ENCODE data around the gene ANKRD6.
"Not testable (repeated sequence)": the region's sequence is repeated elsewhere in the genome, so short reads cannot be mapped to it uniquely, and the experiment has no call there.

ANKRD6 gene

GRCh38 chr6:89432875-89433251, at the start of gene ANKRD6:
Gene ANKRD6, plus strand, starts transcription at chr6:89433152. Its CDS starts 133,825 bp downstream, at chr6:89566977.
- peak; percentile 79 for DNase-seq (ENCODE audit: low spot score)

- peak; percentile 81 for DNase-seq (ENCODE audit: low spot score)
Measured at GRCh38 chr6:89385156-89385667, 47.7 kb upstream of the ANKRD6 start.

- DNase-seq (ENCODE audit: low spot score) = no peak
Measured at GRCh38 chr6:89385846-89386245, 47.1 kb upstream of the ANKRD6 start.

GRCh38 chr6:89386917-89387491, 45.9 kb upstream of the ANKRD6 start:
- no peak for DNase-seq (ENCODE audit: low spot score)

GRCh38 chr6:89387516-89388201, 45.3 kb upstream of the ANKRD6 start:
- DNase-seq (ENCODE audit: low spot score) = no peak

GRCh38 chr6:89388846-89389245, 44.1 kb upstream of the ANKRD6 start:
- DNase-seq (ENCODE audit: low spot score) = no peak

- DNase-seq (ENCODE audit: low spot score) = no peak
Measured at GRCh38 chr6:89392823-89393222, 40.1 kb upstream of the ANKRD6 start.

- DNase-seq (ENCODE audit: low spot score) = no peak
Measured at GRCh38 chr6:89393659-89394058, 39.3 kb upstream of the ANKRD6 start.

- DNase-seq (ENCODE audit: low spot score) = not testable (repeated sequence)
Measured at GRCh38 chr6:89397884-89398283, 35.1 kb upstream of the ANKRD6 start.

GRCh38 chr6:89398762-89399525, 34.0 kb upstream of the ANKRD6 start:
- DNase-seq (ENCODE audit: low spot score) = no peak

GRCh38 chr6:89400050-89400449, 32.9 kb upstream of the ANKRD6 start:
- no peak for DNase-seq (ENCODE audit: low spot score)

GRCh38 chr6:89400912-89401399, 32.0 kb upstream of the ANKRD6 start:
- peak; percentile 33 for DNase-seq (ENCODE audit: low spot score)

GRCh38 chr6:89402776-89403175, 30.2 kb upstream of the ANKRD6 start:
- no peak for DNase-seq (ENCODE audit: low spot score)

GRCh38 chr6:89404512-89404911, 28.4 kb upstream of the ANKRD6 start:
- no peak for DNase-seq (ENCODE audit: low spot score)

- DNase-seq (ENCODE audit: low spot score) = no peak
Measured at GRCh38 chr6:89406141-89406540, 26.8 kb upstream of the ANKRD6 start.

GRCh38 chr6:89409461-89410035, 23.4 kb upstream of the ANKRD6 start:
- no peak for DNase-seq (ENCODE audit: low spot score)

GRCh38 chr6:89410231-89410761, 22.7 kb upstream of the ANKRD6 start:
- no peak for DNase-seq (ENCODE audit: low spot score)

- DNase-seq (ENCODE audit: low spot score) = peak; percentile 25
Measured at GRCh38 chr6:89410788-89411144, 22.2 kb upstream of the ANKRD6 start.

GRCh38 chr6:89411145-89412070, 21.5 kb upstream of the ANKRD6 start:
- DNase-seq (ENCODE audit: low spot score) = peak; percentile 42

- peak; percentile 67 for DNase-seq (ENCODE audit: low spot score)
Measured at GRCh38 chr6:89412071-89413005, 20.6 kb upstream of the ANKRD6 start, which contains the start of gene RRAGD. Gene RRAGD, minus strand, starts transcription at chr6:89412273. Its CDS starts 280 bp downstream, at chr6:89411993.
